ENCODE data around the gene PRR14.
A peak's percentile ranks its signal among the peaks of the same experiment; 100 is the strongest.

PRR14 gene

DNA sequence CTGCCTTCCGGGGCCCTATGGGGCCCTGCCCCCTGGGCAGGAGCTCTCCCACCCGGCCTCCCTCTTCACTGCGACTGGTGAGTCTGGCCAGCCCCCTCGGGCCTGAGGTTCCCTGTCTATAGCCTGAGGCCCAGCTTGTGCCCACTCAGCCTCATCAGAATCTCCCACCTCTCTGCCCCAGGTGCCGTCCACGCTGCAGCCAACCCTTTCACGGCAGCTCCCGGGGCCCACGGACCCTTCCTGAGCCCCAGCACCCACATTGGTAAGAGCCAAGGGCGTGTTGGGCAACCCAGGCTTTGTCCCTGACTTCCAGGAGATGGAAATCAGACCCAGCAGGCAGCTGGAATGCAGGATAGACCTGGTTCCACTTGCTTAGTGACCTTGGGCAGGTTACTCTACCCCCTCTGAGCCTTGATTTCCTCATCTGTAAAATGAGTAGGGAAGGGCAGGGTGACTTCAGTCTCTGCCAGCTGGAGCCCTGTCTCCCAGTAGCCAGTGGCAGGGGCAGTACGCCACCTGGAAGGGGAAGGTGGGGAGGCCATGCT lies 16.7 kb downstream of the PRR14 start:
- Histone ChIP-seq H3K27me3 (replicated peaks; ENCODE audit: control insufficient read depth, insufficient read depth, low read length, poor library complexity, severe bottlenecking) (no peaks in the 10 kb centered on the region), H3K36me3 (ENCODE audit: control insufficient read depth, insufficient read depth, low read length) (peaks cover 79% of the 10 kb centered on the region), H3K4me1 (ENCODE audit: control insufficient read depth, insufficient read depth, low read length, poor library complexity, severe bottlenecking) (peaks cover 11% of the 10 kb centered on the region), H3K9me3 (ENCODE audit: control insufficient read depth, low read length) (no peaks in the 10 kb centered on the region), H3K27ac (ENCODE audit: insufficient read depth, low read length, poor library complexity, severe bottlenecking) (peak overlapping the region; percentile 28), H3K4me3 (ENCODE audit: insufficient read depth, low read depth, low read length, poor library complexity, severe bottlenecking) (no peak overlapping the region)
- DNase-seq = no peak

DNA sequence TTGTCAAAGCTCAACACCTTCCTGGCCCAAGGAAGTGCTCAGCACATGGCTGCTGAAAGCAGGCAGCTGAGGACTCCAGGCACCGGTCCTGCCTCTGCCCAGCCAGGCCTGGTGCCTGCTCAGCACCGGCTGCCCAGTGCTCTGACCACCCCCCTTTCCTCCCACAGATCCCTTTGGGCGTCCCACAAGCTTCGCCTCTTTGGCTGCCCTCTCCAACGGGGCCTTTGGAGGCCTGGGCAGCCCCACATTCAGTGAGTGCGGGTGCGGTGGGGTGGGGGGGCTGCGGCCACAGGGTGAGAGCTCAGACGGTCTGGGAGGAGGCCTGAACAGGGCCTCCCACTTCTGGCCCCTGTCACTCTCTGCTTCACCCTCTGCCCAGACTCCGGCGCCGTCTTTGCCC lies 17.6 kb downstream of the PRR14 start:
- H3K9me3 ChIP-seq (ENCODE audit: control insufficient read depth, low read length) = no peaks in the 10 kb centered on the region
- DNase-seq = no peak
- H3K4me3 ChIP-seq (ENCODE audit: insufficient read depth, low read depth, low read length, poor library complexity, severe bottlenecking) = no peak overlapping the region
- peaks cover 1% of the 10 kb centered on the region for H3K4me1 ChIP-seq (ENCODE audit: control insufficient read depth, insufficient read depth, low read length, poor library complexity, severe bottlenecking)
- no peaks in the 10 kb centered on the region for H3K27me3 ChIP-seq (replicated peaks; ENCODE audit: control insufficient read depth, insufficient read depth, low read length, poor library complexity, severe bottlenecking)
- peaks cover 69% of the 10 kb centered on the region for H3K36me3 ChIP-seq (ENCODE audit: control insufficient read depth, insufficient read depth, low read length)
- H3K27ac ChIP-seq (ENCODE audit: insufficient read depth, low read length, poor library complexity, severe bottlenecking) = no peak overlapping the region

- no peaks in the 10 kb centered on the region for H3K9me3 ChIP-seq (ENCODE audit: control insufficient read depth, low read length)
- H3K27me3 ChIP-seq (replicated peaks; ENCODE audit: control insufficient read depth, insufficient read depth, low read length, poor library complexity, severe bottlenecking) = no peaks in the 10 kb centered on the region
- no peak for DNase-seq
- no peak overlapping the region for H3K4me3 ChIP-seq (ENCODE audit: insufficient read depth, low read depth, low read length, poor library complexity, severe bottlenecking)
- H3K4me1 ChIP-seq (ENCODE audit: control insufficient read depth, insufficient read depth, low read length, poor library complexity, severe bottlenecking) = no peaks in the 10 kb centered on the region
- H3K27ac ChIP-seq (ENCODE audit: insufficient read depth, low read length, poor library complexity, severe bottlenecking) = no peak overlapping the region
- H3K36me3 ChIP-seq (ENCODE audit: control insufficient read depth, insufficient read depth, low read length) = peaks cover 61% of the 10 kb centered on the region
Observed at GRCh38 chr16:30669026-30669902, 18.5 kb downstream of the PRR14 start.

- Histone ChIP-seq H3K9me3 (ENCODE audit: control insufficient read depth, low read length) (no peaks in the 10 kb centered on the region), H3K27ac (ENCODE audit: insufficient read depth, low read length, poor library complexity, severe bottlenecking) (no peak overlapping the region), H3K4me3 (ENCODE audit: insufficient read depth, low read depth, low read length, poor library complexity, severe bottlenecking) (no peak overlapping the region), H3K4me1 (ENCODE audit: control insufficient read depth, insufficient read depth, low read length, poor library complexity, severe bottlenecking) (no peaks in the 10 kb centered on the region), H3K36me3 (ENCODE audit: control insufficient read depth, insufficient read depth, low read length) (peaks cover 52% of the 10 kb centered on the region), H3K27me3 (replicated peaks; ENCODE audit: control insufficient read depth, insufficient read depth, low read length, poor library complexity, severe bottlenecking) (no peaks in the 10 kb centered on the region)
- DNase-seq = no peak
Observed at GRCh38 chr16:30669903-30670824, 19.4 kb downstream of the PRR14 start.

GRCh38 chr16:30675143-30675542 lies 24.4 kb downstream of the PRR14 start:
- no peak for DNase-seq
- Histone ChIP-seq H3K36me3 (ENCODE audit: control insufficient read depth, insufficient read depth, low read length) (peaks cover 3% of the 10 kb centered on the region), H3K4me1 (ENCODE audit: control insufficient read depth, insufficient read depth, low read length, poor library complexity, severe bottlenecking) (no peaks in the 10 kb centered on the region), H3K9me3 (ENCODE audit: control insufficient read depth, low read length) (no peaks in the 10 kb centered on the region), H3K27me3 (replicated peaks; ENCODE audit: control insufficient read depth, insufficient read depth, low read length, poor library complexity, severe bottlenecking) (no peaks in the 10 kb centered on the region), H3K4me3 (ENCODE audit: insufficient read depth, low read depth, low read length, poor library complexity, severe bottlenecking) (no peak overlapping the region), H3K27ac (ENCODE audit: insufficient read depth, low read length, poor library complexity, severe bottlenecking) (no peak overlapping the region)

DNA sequence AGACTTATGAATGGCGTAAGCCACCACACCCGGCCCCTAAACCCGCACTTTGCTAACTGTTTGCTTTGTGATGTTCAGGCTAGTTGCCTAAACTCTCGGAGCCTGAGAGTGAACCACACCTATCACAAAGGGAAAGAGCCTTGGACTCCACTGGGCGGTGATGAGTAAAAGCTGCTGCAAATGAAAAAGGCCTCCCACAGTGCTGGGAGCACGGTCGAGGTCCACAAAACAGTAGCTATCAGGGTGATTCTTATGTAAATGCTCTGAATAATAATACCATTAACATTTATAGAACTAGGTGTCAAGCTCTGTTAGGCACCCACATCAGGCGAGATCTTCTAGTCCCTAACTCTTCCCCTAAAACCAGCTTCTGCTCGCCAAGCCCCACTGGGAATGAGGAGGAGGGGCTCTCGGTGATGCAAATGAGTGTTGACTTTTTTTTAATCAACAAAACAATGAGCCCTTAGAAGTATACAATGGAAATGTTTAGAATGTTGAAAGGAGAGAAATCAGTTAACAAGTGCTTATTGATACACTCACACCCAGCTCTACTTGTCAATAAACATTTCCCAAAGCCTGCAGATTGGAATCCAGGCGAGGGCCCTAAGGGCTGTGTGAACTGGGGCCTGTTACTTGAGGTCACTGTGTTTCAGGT lies 27.3 kb downstream of the PRR14 start:
- no peaks in the 10 kb centered on the region for H3K27me3 ChIP-seq (replicated peaks; ENCODE audit: control insufficient read depth, insufficient read depth, low read length, poor library complexity, severe bottlenecking)
- no peak overlapping the region for H3K27ac ChIP-seq (ENCODE audit: insufficient read depth, low read length, poor library complexity, severe bottlenecking)
- no peak for DNase-seq
- H3K9me3 ChIP-seq (ENCODE audit: control insufficient read depth, low read length) = no peaks in the 10 kb centered on the region
- no peaks in the 10 kb centered on the region for H3K4me1 ChIP-seq (ENCODE audit: control insufficient read depth, insufficient read depth, low read length, poor library complexity, severe bottlenecking)
- H3K4me3 ChIP-seq (ENCODE audit: insufficient read depth, low read depth, low read length, poor library complexity, severe bottlenecking) = no peak overlapping the region
- no peaks in the 10 kb centered on the region for H3K36me3 ChIP-seq (ENCODE audit: control insufficient read depth, insufficient read depth, low read length)

- no peak for DNase-seq
- H3K4me1 ChIP-seq (ENCODE audit: control insufficient read depth, insufficient read depth, low read length, poor library complexity, severe bottlenecking) = no peaks in the 10 kb centered on the region
- H3K27ac ChIP-seq (ENCODE audit: insufficient read depth, low read length, poor library complexity, severe bottlenecking) = no peak overlapping the region
- no peak overlapping the region for H3K4me3 ChIP-seq (ENCODE audit: insufficient read depth, low read depth, low read length, poor library complexity, severe bottlenecking)
- no peaks in the 10 kb centered on the region for H3K36me3 ChIP-seq (ENCODE audit: control insufficient read depth, insufficient read depth, low read length)
- H3K27me3 ChIP-seq (replicated peaks; ENCODE audit: control insufficient read depth, insufficient read depth, low read length, poor library complexity, severe bottlenecking) = no peaks in the 10 kb centered on the region
- H3K9me3 ChIP-seq (ENCODE audit: control insufficient read depth, low read length) = no peaks in the 10 kb centered on the region
Observed at GRCh38 chr16:30678586-30678970, 27.8 kb downstream of the PRR14 start.

DNA sequence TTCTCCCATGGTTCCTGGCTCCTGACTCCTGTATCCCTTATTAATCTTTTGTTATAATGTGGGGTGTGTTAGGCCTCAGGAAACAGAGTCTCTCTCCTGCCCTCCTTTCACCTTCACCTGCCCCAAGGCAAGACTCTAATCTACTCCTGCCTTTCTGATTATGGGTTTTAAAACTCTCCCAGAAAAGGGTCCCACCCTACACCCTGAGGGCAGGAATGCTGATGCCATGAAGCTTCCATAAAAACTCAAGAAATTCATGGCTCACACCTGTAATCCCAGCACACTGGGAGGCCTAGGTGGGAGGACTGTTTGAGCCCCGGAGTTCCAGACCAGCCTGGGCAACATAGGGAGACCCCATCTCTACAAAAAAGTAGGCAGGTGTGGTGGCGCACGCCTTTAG lies 29.6 kb downstream of the PRR14 start:
- H3K4me1 ChIP-seq (ENCODE audit: control insufficient read depth, insufficient read depth, low read length, poor library complexity, severe bottlenecking) = no peaks in the 10 kb centered on the region
- DNase-seq = no peak
- H3K27me3 ChIP-seq (replicated peaks; ENCODE audit: control insufficient read depth, insufficient read depth, low read length, poor library complexity, severe bottlenecking) = no peaks in the 10 kb centered on the region
- no peak overlapping the region for H3K4me3 ChIP-seq (ENCODE audit: insufficient read depth, low read depth, low read length, poor library complexity, severe bottlenecking)
- no peaks in the 10 kb centered on the region for H3K36me3 ChIP-seq (ENCODE audit: control insufficient read depth, insufficient read depth, low read length)
- no peak overlapping the region for H3K27ac ChIP-seq (ENCODE audit: insufficient read depth, low read length, poor library complexity, severe bottlenecking)
- H3K9me3 ChIP-seq (ENCODE audit: control insufficient read depth, low read length) = no peaks in the 10 kb centered on the region

GRCh38 chr16:30688701-30689100 lies 37.9 kb downstream of the PRR14 start:
- H3K27ac ChIP-seq (ENCODE audit: insufficient read depth, low read length, poor library complexity, severe bottlenecking) = no peak overlapping the region
- H3K9me3 ChIP-seq (ENCODE audit: control insufficient read depth, low read length) = no peaks in the 10 kb centered on the region
- H3K4me3 ChIP-seq (ENCODE audit: insufficient read depth, low read depth, low read length, poor library complexity, severe bottlenecking) = no peak overlapping the region
- no peaks in the 10 kb centered on the region for H3K36me3 ChIP-seq (ENCODE audit: control insufficient read depth, insufficient read depth, low read length)
- peaks cover 1% of the 10 kb centered on the region for H3K4me1 ChIP-seq (ENCODE audit: control insufficient read depth, insufficient read depth, low read length, poor library complexity, severe bottlenecking)
- DNase-seq = no peak
- H3K27me3 ChIP-seq (replicated peaks; ENCODE audit: control insufficient read depth, insufficient read depth, low read length, poor library complexity, severe bottlenecking) = no peaks in the 10 kb centered on the region
